ENCODE results near the gene RNF152. TPM values are rescaled to one million over a fixed set of nuclear protein-coding genes. Genes with fewer than 3 reads are reported as not detected.

RNF152 gene
- total and polyA plus RNA-seq, 2 of the 13 experiments (the other 11 are each of a cell fraction or from before 2014, with no cell fraction given): 0.04 TPM; not detected in 1

GRCh38 chr18:61842146-61842545 is 50.7 kb downstream of the RNF152 start:
- H3K79me2 ChIP-seq (ENCODE audit: insufficient read depth, low read length): no peaks in the 10 kb centered on the region
- 6% methylated on average over 2 of the region's 2 CpGs for WGBS (ENCODE audit: low lambda C conversion rate)
- ATAC-seq: no peak

More at GRCh38 chr18:61842146-61842545, 50.7 kb downstream of the RNF152 start:
- DNase-seq (ENCODE audit: low spot score) (no peak), FAIRE-seq (no peak)
- Histone ChIP-seq H3K9ac (ENCODE audit: insufficient read depth, low read depth, low read length) (no peak overlapping the region), H3K27ac (ENCODE audit: extremely low read length, insufficient read depth, low read length) (no peak overlapping the region), H3K27me3 (ENCODE audit: control insufficient read depth in 1 of 2, insufficient read depth in 2 of 2, low read length in 2 of 2) (no peaks in the 10 kb centered on the region), H3K4me3 (replicated peaks in 1 of 3; ENCODE audit: insufficient read depth in 1 of 3, low read depth in 2 of 3, low read length in 3 of 3) (no peak overlapping the region), H3K4me2 (ENCODE audit: low read depth, low read length) (no peak overlapping the region), H3K4me1 (ENCODE audit: insufficient read depth, low read length) (no peaks in the 10 kb centered on the region), H2AFZ (ENCODE audit: low read length) (no peak overlapping the region), H3K9me3 (ENCODE audit: low read length) (no peaks in the 10 kb centered on the region), H3K36me3 (replicated peaks in 1 of 2; ENCODE audit: control insufficient read depth in 1 of 2, insufficient read depth in 2 of 2, low read length in 2 of 2) (no peaks in the 10 kb centered on the region), H4K20me1 (ENCODE audit: insufficient read depth, low read length) (no peaks in the 10 kb centered on the region)
- ChIA-PET CTCF (ENCODE audit: low intra/inter-chr PET ratio, low total read pairs) (no interaction called here), POLR2A (no interaction called here)
- intact Hi-C loops (cut with micrococcal nuclease; ENCODE audit: unreplicated experiment): no loop called here
- no peak for TF ChIP-seq E2F1 (CRISPR knock-in tag; IDR thresholded peaks at IDR 0.05)
- no peak for TF ChIP-seq NCOR1 (IDR thresholded peaks at IDR 0.05; ENCODE audit: borderline replicate concordance, low read length)
- TF ChIP-seq ZNF616 (CRISPR knock-in tag; IDR thresholded peaks at IDR 0.05; ENCODE audit: low read depth): no peak
- TF ChIP-seq ZNF362 (CRISPR knock-in tag; IDR thresholded peaks at IDR 0.05; ENCODE audit: borderline replicate concordance): no peak
- TF ChIP-seq ZC3H4 (CRISPR knock-in tag; IDR thresholded peaks at IDR 0.05; ENCODE audit: borderline replicate concordance): no peak
- TF ChIP-seq KLF16 (CRISPR knock-in tag; IDR thresholded peaks at IDR 0.05): no peak
- TF ChIP-seq ZNF770 (CRISPR knock-in tag; IDR thresholded peaks at IDR 0.05): no peak
- no peak for TF ChIP-seq ZNF333 (CRISPR knock-in tag; IDR thresholded peaks at IDR 0.05; ENCODE audit: borderline replicate concordance)
- no peak for TF ChIP-seq ZNF329 (CRISPR knock-in tag; IDR thresholded peaks at IDR 0.05; ENCODE audit: low read depth)
- no peak for TF ChIP-seq MED13 (CRISPR knock-in tag; IDR thresholded peaks at IDR 0.05)
- no peak for TF ChIP-seq FOXA3 (CRISPR knock-in tag; IDR thresholded peaks at IDR 0.05)
- no peak for TF ChIP-seq BHLHE40 (IDR thresholded peaks at IDR 0.05; ENCODE audit: low read length)
- no peak for TF ChIP-seq CENPBD1 (CRISPR knock-in tag; IDR thresholded peaks at IDR 0.05; ENCODE audit: borderline replicate concordance, low read depth)
- no peak for TF ChIP-seq ZNF224 (CRISPR knock-in tag; IDR thresholded peaks at IDR 0.05)
- TF ChIP-seq ZNF446 (CRISPR knock-in tag; IDR thresholded peaks at IDR 0.05): no peak
- in situ Hi-C loops (cut with HindIII; ENCODE audit: extremely low pct_ligation_motif_present, low pct_unique_long_range_greater_than_20kb): no loop called here
- no TSS peak for BruUV-seq (replicated peaks)
